Thyroid gland (tissue), 4 donors: Measurements from ENCODE around the gene MMP13. TPM values are rescaled to one million over a fixed set of nuclear protein-coding genes. Genes with fewer than 3 reads are reported as not detected.

Experiments used
- DNase-seq, 2 donors: peaks; one replicate each; pipeline ENCODE4 v3.0.0-alpha.2; 2019
- H3K27ac ChIP-seq, 3 donors: fragments of 200-600 bp; sonication (generic); 1 replicate in 2 of 3; 2 replicates in 1 of 3; pipeline ENCODE4 v1.5.1; 2016 to 2019; ENCODE audit warnings: mild to moderate bottlenecking in 1 of 3, moderate library complexity in 1 of 3
- H3K27me3 ChIP-seq: fragments of 200-600 bp; sonication (generic); one replicate; pipeline ENCODE4 v1.5.1; 2019
- H3K36me3 ChIP-seq, 2 donors: fragments of 200-600 bp; sonication (generic); one replicate each; pipeline ENCODE4 v1.5.1; 2016 to 2019
- H3K4me1 ChIP-seq, 2 donors: fragments of 200-600 bp; sonication (generic); one replicate each; pipeline ENCODE4 v1.5.1; 2017 to 2019
- H3K4me3 ChIP-seq, 3 donors: fragments of 200-600 bp; sonication (generic); replicated peaks in 1 of 3; 1 replicate in 2 of 3; 2 replicates in 1 of 3; pipeline ENCODE4 v1.5.1; 2016; ENCODE audit warnings: mild to moderate bottlenecking in 1 of 3
- H3K9me3 ChIP-seq: fragments of 200-600 bp; sonication (generic); one replicate; pipeline ENCODE4 v1.5.1; 2017
- POLR2A ChIP-seq, 2 donors: fragments of 450-650 bp; IDR thresholded peaks; one replicate each; pipeline ENCODE4 v1.6.1; 2017; ENCODE audit warnings: antibody characterized with exemption in 2 of 2, mild to moderate bottlenecking in 2 of 2, moderate library complexity in 1 of 2
- WGBS, 2 donors: methylation state at CpG; one replicate each; pipeline ENCODE4 v1.1.5; 2017; 5-methylcytosine and 5-hydroxymethylcytosine counted together
- intact Hi-C: fragments of 100-400 bp; cut with DNase I; formaldehyde crosslinking; loops from one replicate; pipeline ENCODE4 v1.15.1; 2023
- total RNA-seq, 4 donors: library from RNA; depleted of rRNA; stranded (reverse); fragments of >200 nt; gene quantifications; one replicate each; pipeline ENCODE4 v1.2.3, GENCODE V29; 2016
- TF ChIP-seq, protein P1 (sequence below), 6 experiments: fragments of 200-600 bp in 3 of 6; fragments of 450-650 bp in 3 of 6; sonication (generic) in 3 of 6; IDR thresholded peaks; one replicate each; pipeline ENCODE4 v1.5.1; 2016 to 2019; ENCODE audit warnings: antibody characterized with exemption in 6 of 6, mild to moderate bottlenecking in 2 of 6, inconsistent platforms in 1 of 6, moderate library complexity in 1 of 6

The MMP13 gene
- total RNA-seq, 4 donors from 2014 or later = not detected

- intact Hi-C loops = no loop called here
- H3K27ac ChIP-seq = no peak overlapping the region
- no peaks in the 10 kb centered on the region for H3K36me3 ChIP-seq
- H3K4me3 ChIP-seq = no peak overlapping the region
- H3K27me3 ChIP-seq = no peaks in the 10 kb centered on the region
- no peaks in the 10 kb centered on the region for H3K9me3 ChIP-seq
- no peak for TF ChIP-seq POLR2A (IDR thresholded peaks at IDR 0.05)
- TF ChIP-seq, protein P1, sequence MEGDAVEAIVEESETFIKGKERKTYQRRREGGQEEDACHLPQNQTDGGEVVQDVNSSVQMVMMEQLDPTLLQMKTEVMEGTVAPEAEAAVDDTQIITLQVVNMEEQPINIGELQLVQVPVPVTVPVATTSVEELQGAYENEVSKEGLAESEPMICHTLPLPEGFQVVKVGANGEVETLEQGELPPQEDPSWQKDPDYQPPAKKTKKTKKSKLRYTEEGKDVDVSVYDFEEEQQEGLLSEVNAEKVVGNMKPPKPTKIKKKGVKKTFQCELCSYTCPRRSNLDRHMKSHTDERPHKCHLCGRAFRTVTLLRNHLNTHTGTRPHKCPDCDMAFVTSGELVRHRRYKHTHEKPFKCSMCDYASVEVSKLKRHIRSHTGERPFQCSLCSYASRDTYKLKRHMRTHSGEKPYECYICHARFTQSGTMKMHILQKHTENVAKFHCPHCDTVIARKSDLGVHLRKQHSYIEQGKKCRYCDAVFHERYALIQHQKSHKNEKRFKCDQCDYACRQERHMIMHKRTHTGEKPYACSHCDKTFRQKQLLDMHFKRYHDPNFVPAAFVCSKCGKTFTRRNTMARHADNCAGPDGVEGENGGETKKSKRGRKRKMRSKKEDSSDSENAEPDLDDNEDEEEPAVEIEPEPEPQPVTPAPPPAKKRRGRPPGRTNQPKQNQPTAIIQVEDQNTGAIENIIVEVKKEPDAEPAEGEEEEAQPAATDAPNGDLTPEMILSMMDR (IDR thresholded peaks at IDR 0.05) = no peak
- no peak for DNase-seq
- no peaks in the 10 kb centered on the region for H3K4me1 ChIP-seq
- WGBS, 2 donors = 87 to 95% methylated on average over 3 of the region's 3 CpGs
These were observed 20.0 kb downstream of the MMP13 start for GRCh38 chr11:102935514-102935913.

- Histone ChIP-seq H3K27me3 (no peaks in the 10 kb centered on the region), H3K36me3 (no peaks in the 10 kb centered on the region), H3K4me3 (no peak overlapping the region), H3K27ac (no peak overlapping the region), H3K9me3 (no peaks in the 10 kb centered on the region), H3K4me1 (no peaks in the 10 kb centered on the region)
- TF ChIP-seq POLR2A (IDR thresholded peaks at IDR 0.05) = no peak
- TF ChIP-seq, protein P1 (IDR thresholded peaks at IDR 0.05) = no peak
- intact Hi-C loops = no loop called here
- no peak for DNase-seq
- 69 to 80% methylated on average over 4 of the region's 4 CpGs for WGBS, 2 donors
These were observed 20.8 kb downstream of the MMP13 start for GRCh38 chr11:102934735-102935134.

GRCh38 chr11:102933627-102934026, 21.9 kb downstream of the MMP13 start:
- H3K9me3 ChIP-seq = no peaks in the 10 kb centered on the region
- no peak overlapping the region for H3K27ac ChIP-seq
- no peak for TF ChIP-seq POLR2A (IDR thresholded peaks at IDR 0.05)
- TF ChIP-seq, protein P1 (IDR thresholded peaks at IDR 0.05) = no peak
- intact Hi-C loops = no loop called here
- H3K4me3 ChIP-seq = no peak overlapping the region
- H3K36me3 ChIP-seq = no peaks in the 10 kb centered on the region
- no peaks in the 10 kb centered on the region for H3K4me1 ChIP-seq
- H3K27me3 ChIP-seq = no peaks in the 10 kb centered on the region
- 86 to 87% methylated on average over 3 of the region's 3 CpGs for WGBS, 2 donors
- DNase-seq = no peak

DNA sequence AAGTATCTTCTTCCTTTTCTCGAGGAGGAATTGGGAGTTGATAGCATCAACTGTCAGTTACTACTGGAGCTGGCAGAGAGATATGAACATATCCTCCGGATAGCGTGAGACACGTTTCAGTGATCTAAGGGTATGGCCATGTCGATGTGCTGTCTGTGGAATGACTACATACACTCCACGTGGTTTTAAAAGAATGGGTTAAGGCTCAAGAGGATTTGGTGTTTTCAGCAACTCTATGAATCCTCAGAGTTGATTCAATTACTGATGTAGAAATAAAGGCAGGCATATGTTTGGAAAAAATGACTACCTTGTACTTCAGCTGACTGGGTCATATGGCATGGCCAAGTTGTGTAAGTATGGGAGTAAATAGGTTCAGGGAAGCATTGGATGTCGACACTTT, 22.9 kb downstream of the MMP13 start:
- no peaks in the 10 kb centered on the region for H3K27me3 ChIP-seq
- 89 to 90% methylated on average over 7 of the region's 7 CpGs for WGBS, 2 donors
- H3K9me3 ChIP-seq = no peaks in the 10 kb centered on the region
- no peak overlapping the region for H3K4me3 ChIP-seq
- H3K27ac ChIP-seq = no peak overlapping the region
- no peak for TF ChIP-seq POLR2A (IDR thresholded peaks at IDR 0.05)
- TF ChIP-seq, protein P1 (IDR thresholded peaks at IDR 0.05) = no peak
- no peak for DNase-seq
- no peaks in the 10 kb centered on the region for H3K4me1 ChIP-seq
- intact Hi-C loops = no loop called here
- no peaks in the 10 kb centered on the region for H3K36me3 ChIP-seq

DNA sequence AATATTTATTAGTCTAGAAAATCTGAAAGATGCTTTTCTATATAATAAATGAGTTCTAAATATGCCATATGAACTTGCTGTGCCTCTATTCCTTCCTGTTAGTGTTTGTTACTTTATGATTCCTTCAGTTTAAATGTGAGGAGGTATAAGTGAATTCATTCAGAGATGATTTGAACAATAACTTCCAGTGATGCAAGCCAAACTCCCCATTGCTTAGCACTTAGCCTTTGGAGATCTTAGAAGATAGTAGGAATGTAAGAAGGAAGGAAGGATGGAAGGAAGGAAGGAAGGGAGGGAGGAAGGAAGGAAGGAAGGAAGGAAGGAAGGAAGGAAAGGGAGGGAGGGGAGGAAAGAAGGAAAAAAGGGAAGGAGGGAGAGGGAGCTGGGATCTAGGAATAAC, 25.1 kb downstream of the MMP13 start:
- TF ChIP-seq POLR2A (IDR thresholded peaks at IDR 0.05) = no peak
- TF ChIP-seq, protein P1 (IDR thresholded peaks at IDR 0.05) = no peak
- Histone ChIP-seq H3K4me1 (no peaks in the 10 kb centered on the region), H3K36me3 (no peaks in the 10 kb centered on the region), H3K27ac (no peak overlapping the region), H3K9me3 (no peaks in the 10 kb centered on the region), H3K4me3 (no peak overlapping the region), H3K27me3 (no peaks in the 10 kb centered on the region)
- intact Hi-C loops = no loop called here
- no peak for DNase-seq
